ENCODE results near the gene CRHR1.

DNA sequence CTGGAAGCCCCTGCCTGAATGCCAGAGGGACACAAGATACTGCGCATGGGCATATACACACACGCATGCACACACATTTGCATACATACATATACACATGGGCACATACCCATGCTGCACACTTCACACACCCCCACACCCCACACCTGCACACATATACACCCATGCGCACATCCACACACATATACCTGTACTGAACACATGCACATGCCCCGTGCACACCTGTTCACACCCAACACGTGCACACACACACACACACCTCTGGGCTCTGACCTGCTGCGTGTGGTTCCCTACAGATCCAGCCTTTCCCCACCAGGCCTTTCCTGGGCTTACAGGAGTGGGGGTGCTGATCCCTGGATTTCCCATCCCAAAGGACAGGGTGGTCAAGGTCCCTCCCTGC is 66.9 kb downstream of the CRHR1 start:
- TF ChIP-seq CTCF (conservative IDR thresholded peaks at IDR 0.05 in 1 of 2, IDR thresholded peaks at IDR 0.05 in 1 of 2; ENCODE audit: extremely low read depth in 1 of 2, insufficient read depth in 1 of 2, low read depth in 1 of 2, low read length in 2 of 2), result no peak
- TF ChIP-seq EZH2 (IDR thresholded peaks at IDR 0.05; ENCODE audit: borderline replicate concordance, low read length), result no peak

Measured in mammary epithelial cell (primary cell).